Tibial nerve (tissue), 4 donors: ENCODE measurements around the gene CTDSPL. TPM values are rescaled to one million over a fixed set of nuclear protein-coding genes. Genes with fewer than 3 reads are reported as not detected.
A peak's percentile ranks its signal among the peaks of the same experiment; 100 is the strongest.

Experiments
- DNase-seq, 2 donors: peaks; one replicate each; pipeline ENCODE4 v3.0.0-alpha.2; 2019; ENCODE audit warnings: low spot score in 2 of 2
- H3K27ac ChIP-seq, 4 donors: fragments of 200-600 bp; sonication (generic) in 3 of 4; one replicate each; pipeline ENCODE4 v1.5.1; 2017 to 2019; ENCODE audit warnings: mild to moderate bottlenecking in 1 of 4
- H3K27me3 ChIP-seq, 2 donors: fragments of 200-600 bp; sonication (generic) in 1 of 2; one replicate each; pipeline versions ENCODE4 v1.5.1 to v1.6.0; 2017 to 2019
- H3K36me3 ChIP-seq, 3 donors: fragments of 200-600 bp; sonication (generic); one replicate each; pipeline ENCODE4 v1.5.1; 2018 to 2019
- H3K4me1 ChIP-seq, 4 donors: fragments of 200-600 bp; sonication (generic) in 3 of 4; one replicate each; pipeline ENCODE4 v1.5.1; 2017 to 2019
- H3K4me3 ChIP-seq, 4 donors: fragments of 200-600 bp; sonication (generic) in 3 of 4; one replicate each; pipeline ENCODE4 v1.5.1; 2017 to 2019; ENCODE audit warnings: mild to moderate bottlenecking in 1 of 4, moderate library complexity in 1 of 4
- H3K9me3 ChIP-seq, 4 donors: fragments of 200-600 bp; sonication (generic) in 3 of 4; one replicate each; pipeline ENCODE4 v1.5.1; 2017 to 2019
- CTCF ChIP-seq, 5 experiments: fragments of 200-600 bp in 3 of 5; fragments of 450-650 bp in 2 of 5; sonication (generic) in 3 of 5; IDR thresholded peaks; one replicate each; pipeline ENCODE4 v1.5.1; 2016 to 2019; ENCODE audit warnings: antibody characterized with exemption in 5 of 5, mild to moderate bottlenecking in 3 of 5, moderate library complexity in 2 of 5
- EP300 ChIP-seq, 2 donors: sonication (generic); formaldehyde crosslinking; IDR thresholded peaks; one replicate each; pipeline ENCODE4 v1.6.1; 2017; ENCODE audit warnings: antibody characterized with exemption in 2 of 2, mild to moderate bottlenecking in 1 of 2
- POLR2A ChIP-seq, 2 donors: fragments of 450-650 bp; IDR thresholded peaks; one replicate each; pipeline ENCODE4 v1.6.1; 2017; ENCODE audit warnings: antibody characterized with exemption in 2 of 2, mild to moderate bottlenecking in 2 of 2, moderate library complexity in 2 of 2
- WGBS, 2 donors: methylation state at CpG; one replicate each; pipeline ENCODE4 v1.1.5; 2018; 5-methylcytosine and 5-hydroxymethylcytosine counted together
- total RNA-seq, 4 donors: library from RNA; depleted of rRNA; stranded (reverse); fragments of >200 nt; gene quantifications; one replicate each; pipeline ENCODE4 v1.1.0, GENCODE V29; 2016

The CTDSPL gene
- total RNA-seq, 4 donors from 2014 or later = 31.8 to 87.0 (median 49.0) TPM

GRCh38 chr3:37996785-37997301 is 135.2 kb downstream of the CTDSPL start:
- no peaks in the 10 kb centered on the region for H3K27me3 ChIP-seq
- TF ChIP-seq CTCF (IDR thresholded peaks at IDR 0.05) (peak; percentile 69 to 91 (median 87)), POLR2A (IDR thresholded peaks at IDR 0.05) (no peak)
- 46 to 58% methylated on average over 7 of the region's 7 CpGs for WGBS, 2 donors
- peak; percentile 64 to 88 for DNase-seq
- H3K9me3 ChIP-seq = no peaks in the 10 kb centered on the region
- peaks cover 0 to 15% (median 0%) of the 10 kb centered on the region in 3 donors for H3K36me3 ChIP-seq
- peaks cover 0 to 48% (median 31%) of the 10 kb centered on the region in 4 donors for H3K4me1 ChIP-seq
- no peak overlapping the region for H3K27ac ChIP-seq
- no peak overlapping the region for H3K4me3 ChIP-seq

DNA sequence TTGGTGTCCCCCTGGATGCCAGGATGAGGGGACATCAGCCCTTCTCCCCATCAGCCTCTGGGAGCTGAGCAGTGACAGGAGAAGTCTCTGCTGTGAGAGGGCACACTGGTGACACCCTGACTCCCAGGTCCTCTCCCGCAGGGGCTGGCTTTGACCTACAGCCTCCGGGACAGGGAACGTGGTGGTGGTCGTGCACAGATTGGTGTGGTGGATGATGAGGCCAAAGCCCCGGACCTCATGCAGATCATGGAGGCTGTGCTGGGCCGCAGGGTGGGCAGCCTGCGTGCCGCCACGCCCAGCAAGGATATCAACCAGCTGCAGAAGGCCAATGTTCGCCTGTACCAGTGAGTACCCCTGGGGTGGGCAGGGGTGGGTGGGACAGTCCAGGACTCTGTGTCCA is 135.7 kb downstream of the CTDSPL start:
- WGBS, 2 donors = 90 to 94% methylated on average over 9 of the region's 10 CpGs
- peak overlapping the region in 2 of 4 donors; percentile 95 to 98 for H3K27ac ChIP-seq

DNA sequence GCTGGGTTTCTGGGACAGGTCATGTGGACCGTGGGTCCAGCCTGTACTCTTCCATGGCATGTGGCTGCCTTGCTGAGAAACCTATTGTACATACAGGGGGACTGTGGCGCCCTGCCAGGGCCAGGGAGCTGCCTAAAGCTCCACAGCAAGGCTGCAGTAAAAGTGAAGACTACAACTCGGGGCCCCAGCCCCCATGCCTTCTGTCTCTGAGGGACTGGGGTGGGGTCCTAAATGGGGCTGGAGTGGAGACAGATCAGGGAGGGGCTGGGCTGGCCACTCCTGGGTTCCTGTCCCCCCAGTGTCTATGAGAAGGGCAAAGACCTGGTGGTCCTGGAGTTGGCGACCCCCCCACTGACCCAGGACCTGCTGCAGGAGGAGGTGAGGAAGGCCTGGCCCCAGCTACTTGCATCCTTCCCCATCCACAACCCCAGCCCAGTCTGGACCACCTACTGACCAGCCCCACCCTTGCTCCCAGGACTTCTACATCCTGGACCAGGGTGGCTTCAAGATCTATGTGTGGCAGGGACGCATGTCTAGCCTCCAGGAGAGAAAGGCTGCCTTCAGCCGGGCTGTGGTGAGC is 136.2 kb downstream of the CTDSPL start:
- H3K27me3 ChIP-seq = no peaks in the 10 kb centered on the region
- peaks cover 0 to 55% (median 34%) of the 10 kb centered on the region in 4 donors for H3K4me1 ChIP-seq
- no peak overlapping the region for H3K4me3 ChIP-seq
- peak overlapping the region; percentile 90 to 98 (median 95) for H3K27ac ChIP-seq
- DNase-seq = no peak
- no peak for TF ChIP-seq POLR2A (IDR thresholded peaks at IDR 0.05)
- TF ChIP-seq EP300 (IDR thresholded peaks at IDR 0.05) = no peak
- no peak for TF ChIP-seq CTCF (IDR thresholded peaks at IDR 0.05)
- H3K9me3 ChIP-seq = no peaks in the 10 kb centered on the region
- WGBS, 2 donors = 75 to 89% methylated on average over 4 to 6 of the region's 6 CpGs
- H3K36me3 ChIP-seq = peaks cover 0 to 21% (median 0%) of the 10 kb centered on the region in 3 donors

More for the DNA sequence above, 135.7 kb downstream of the CTDSPL start:
- Histone ChIP-seq H3K4me3 (no peak overlapping the region), H3K27me3 (no peaks in the 10 kb centered on the region), H3K36me3 (peaks cover 0 to 20% (median 0%) of the 10 kb centered on the region in 3 donors), H3K9me3 (no peaks in the 10 kb centered on the region), H3K4me1 (peaks cover 0 to 50% (median 31%) of the 10 kb centered on the region in 4 donors)
- no peak for DNase-seq
- TF ChIP-seq CTCF (IDR thresholded peaks at IDR 0.05) = no peak
- TF ChIP-seq POLR2A (IDR thresholded peaks at IDR 0.05) = no peak
- TF ChIP-seq EP300 (IDR thresholded peaks at IDR 0.05) = no peak

DNA sequence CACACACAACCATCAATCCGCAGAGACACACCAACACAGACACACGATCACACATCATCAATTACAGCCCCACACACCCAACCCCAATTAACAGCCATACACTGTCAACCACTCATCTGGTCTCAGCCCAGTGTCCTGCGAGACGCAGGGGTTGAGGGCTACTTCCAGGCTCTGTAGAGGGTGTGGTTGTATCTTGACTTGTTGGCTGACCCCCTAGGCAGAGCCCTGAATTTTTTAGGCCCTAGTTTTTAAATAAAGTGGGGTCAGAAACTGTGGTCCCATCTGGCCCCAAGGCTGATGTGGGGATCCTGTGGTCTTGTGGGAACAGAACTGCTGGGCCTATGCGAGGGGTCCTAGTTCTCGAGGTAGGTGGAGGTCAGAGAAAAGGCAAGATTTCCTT is 138.2 kb downstream of the CTDSPL start:
- Histone ChIP-seq H3K4me1 (peaks cover 0 to 64% (median 46%) of the 10 kb centered on the region in 4 donors), H3K4me3 (no peak overlapping the region), H3K9me3 (no peaks in the 10 kb centered on the region), H3K27ac (peak overlapping the region in 1 of 4 donors; percentile 77), H3K36me3 (peaks cover 0 to 21% (median 0%) of the 10 kb centered on the region in 3 donors), H3K27me3 (no peaks in the 10 kb centered on the region)
- TF ChIP-seq CTCF (IDR thresholded peaks at IDR 0.05) (no peak), EP300 (IDR thresholded peaks at IDR 0.05) (no peak)
- WGBS, 2 donors = 90 to 92% methylated on average over 6 of the region's 6 CpGs
- DNase-seq = no peak

- H3K36me3 ChIP-seq = peaks cover 0 to 21% (median 0%) of the 10 kb centered on the region in 3 donors
- 92 to 93% methylated on average over 6 of the region's 6 CpGs for WGBS, 2 donors
- peak overlapping the region in 1 of 4 donors; percentile 77 for H3K27ac ChIP-seq
- peaks cover 0 to 64% (median 46%) of the 10 kb centered on the region in 4 donors for H3K4me1 ChIP-seq
- DNase-seq = no peak
- no peak overlapping the region for H3K4me3 ChIP-seq
- TF ChIP-seq CTCF (IDR thresholded peaks at IDR 0.05) (no peak), POLR2A (IDR thresholded peaks at IDR 0.05) (no peak), EP300 (IDR thresholded peaks at IDR 0.05) (no peak)
- no peaks in the 10 kb centered on the region for H3K27me3 ChIP-seq
- H3K9me3 ChIP-seq = no peaks in the 10 kb centered on the region
These were observed 138.7 kb downstream of the CTDSPL start for GRCh38 chr3:38000242-38000916.
